GM19395 (cell line): ENCODE results near the gene CLTA.

Source experiments
- ATAC-seq: cut with Tn5 transposase; IDR thresholded peaks from one replicate; pipeline ENCODE4 v1.9.1; 2021; ENCODE audit warnings: mild to moderate bottlenecking, moderate library complexity; ENCODE audit not compliant: unreplicated experiment

The CLTA gene

GRCh38 chr9:36190388-36191289 is at the start of gene CLTA:
TSS of gene CLTA (plus strand) at chr9:36190921. CDS start at chr9:36191057, 136 bp downstream.
- peak; percentile 95 for ATAC-seq

GRCh38 chr9:36141288-36141687 is 49.4 kb upstream of the CLTA start:
- ATAC-seq: no peak

- no peak for ATAC-seq
These were observed 49.0 kb upstream of the CLTA start for GRCh38 chr9:36141761-36142160.

GRCh38 chr9:36142510-36143244 is 48.0 kb upstream of the CLTA start:
- no peak for ATAC-seq

GRCh38 chr9:36143245-36143641 is 47.5 kb upstream of the CLTA start:
- ATAC-seq: no peak

GRCh38 chr9:36144309-36145232 is 46.1 kb upstream of the CLTA start:
- ATAC-seq: no peak

- no peak for ATAC-seq
These were observed 44.8 kb upstream of the CLTA start for GRCh38 chr9:36145970-36146369.

GRCh38 chr9:36146651-36147050 is 44.1 kb upstream of the CLTA start:
- ATAC-seq: no peak

GRCh38 chr9:36147441-36148175 is 43.1 kb upstream of the CLTA start:
- ATAC-seq: no peak

- ATAC-seq: no peak
These were observed 42.2 kb upstream of the CLTA start for GRCh38 chr9:36148311-36149051.

GRCh38 chr9:36149197-36149596 is 41.5 kb upstream of the CLTA start:
- no peak for ATAC-seq

GRCh38 chr9:36150574-36151315 is 40.0 kb upstream of the CLTA start:
- ATAC-seq: no peak

GRCh38 chr9:36151316-36152210 is 39.2 kb upstream of the CLTA start:
- peak; percentile 81 for ATAC-seq

- ATAC-seq: no peak
These were observed 37.8 kb upstream of the CLTA start for GRCh38 chr9:36152741-36153438.

GRCh38 chr9:36153746-36154145 is 37.0 kb upstream of the CLTA start:
- ATAC-seq: no peak

- no peak for ATAC-seq
These were observed 36.3 kb upstream of the CLTA start for GRCh38 chr9:36154331-36154952.

- no peak for ATAC-seq
These were observed 34.6 kb upstream of the CLTA start for GRCh38 chr9:36156116-36156515.
